Esophagus squamous epithelium (tissue), 5 donors: ENCODE results near the gene MRGPRX4. TPM values are rescaled to one million over a fixed set of nuclear protein-coding genes. Genes with fewer than 3 reads are reported as not detected.
"Not testable (repeated sequence)": the region's sequence is repeated elsewhere in the genome, so short reads cannot be mapped to it uniquely, and the experiment has no call there.

ENCODE experiments used
- DNase-seq: peaks from one replicate; lab custom pipeline; 2025; lab: John Stamatoyannopoulos, UW
- H3K27ac ChIP-seq, 4 donors: fragments of 200-600 bp; sonication (generic); one replicate each; pipeline ENCODE4 v1.5.1; 2016 to 2019; ENCODE audit warnings: mild to moderate bottlenecking in 1 of 4
- H3K27me3 ChIP-seq, 4 donors: fragments of 200-600 bp; sonication (generic); 1 replicate in 3 of 4; 2 replicates in 1 of 4; pipeline versions ENCODE4 v1.5.1 to v1.6.0; 2017 to 2021; ENCODE audit warnings: antibody characterized with exemption in 1 of 4
- H3K36me3 ChIP-seq, 3 donors: fragments of 200-600 bp; sonication (generic); one replicate each; pipeline ENCODE4 v1.5.1; 2016 to 2019
- H3K4me1 ChIP-seq, 3 donors: fragments of 200-600 bp; sonication (generic); one replicate each; pipeline ENCODE4 v1.5.1; 2017 to 2019
- H3K4me3 ChIP-seq, 4 donors: fragments of 200-600 bp; sonication (generic); 1 replicate in 3 of 4; 2 replicates in 1 of 4; pipeline ENCODE4 v1.5.1; 2016 to 2019; ENCODE audit warnings: mild to moderate bottlenecking in 2 of 4, moderate library complexity in 1 of 4
- H3K9me3 ChIP-seq, 3 donors: fragments of 200-600 bp; sonication (generic); one replicate each; pipeline ENCODE4 v1.5.1; 2016 to 2019
- POLR2A ChIP-seq, 4 donors: fragments of 450-650 bp; IDR thresholded peaks; one replicate each; pipeline ENCODE4 v1.6.1; 2017; ENCODE audit warnings: antibody characterized with exemption in 4 of 4, mild to moderate bottlenecking in 4 of 4, moderate library complexity in 3 of 4
- WGBS, 2 donors: methylation state at CpG; one replicate each; pipeline ENCODE4 v1.1.5; 2018; 5-methylcytosine and 5-hydroxymethylcytosine counted together
- intact Hi-C: fragments of 100-400 bp; cut with DNase I; formaldehyde crosslinking; loops from one replicate; pipeline ENCODE4 v1.15.0; 2022
- total RNA-seq, 4 donors: library from RNA; depleted of rRNA; stranded (reverse); fragments of >200 nt; gene quantifications; one replicate each; pipeline ENCODE4 v1.1.0, GENCODE V29; 2016
- TF ChIP-seq, protein P1 (sequence below), 6 experiments: fragments of 450-650 bp in 4 of 6; fragments of 200-600 bp in 2 of 6; sonication (generic) in 2 of 6; IDR thresholded peaks; one replicate each; pipeline ENCODE4 v1.5.1; 2016 to 2019; ENCODE audit warnings: antibody characterized with exemption in 6 of 6, mild to moderate bottlenecking in 4 of 6, moderate library complexity in 4 of 6
- donor health status: DM: yes; HTN: yes; CAD: no.

The MRGPRX4 gene
- total RNA-seq, 4 donors from 2014 or later = not detected

DNA sequence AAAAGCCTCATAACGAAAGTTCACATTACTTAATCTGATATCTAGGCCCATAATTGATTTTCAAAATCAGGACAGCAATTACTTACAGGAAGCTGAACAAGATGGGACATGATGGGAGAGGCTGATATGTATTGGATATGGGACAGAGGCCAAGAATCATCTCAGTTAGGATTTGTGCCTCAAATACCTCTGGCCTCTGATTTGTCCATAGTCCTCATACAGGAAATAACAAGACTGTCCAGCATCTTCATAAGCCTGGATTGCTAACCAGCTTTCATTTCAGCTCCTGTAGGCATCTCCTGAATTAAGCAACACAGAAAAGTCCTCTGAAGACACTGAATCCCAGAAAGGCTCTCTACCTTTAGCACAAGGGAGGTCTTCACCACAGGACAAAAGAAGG is 4.3 kb upstream of the MRGPRX4 start:
- Histone ChIP-seq H3K9me3 (no peaks in the 10 kb centered on the region), H3K27ac (no peak overlapping the region), H3K27me3 (peaks cover 0 to 8% (median 0%) of the 10 kb centered on the region in 4 donors), H3K36me3 (no peaks in the 10 kb centered on the region), H3K4me1 (no peaks in the 10 kb centered on the region), H3K4me3 (no peak overlapping the region)
- intact Hi-C loops = no loop called here
- 36 to 44% methylated on average over 1 of the region's 1 CpG for WGBS, 2 donors
- no peak for TF ChIP-seq POLR2A (IDR thresholded peaks at IDR 0.05)
- TF ChIP-seq, protein P1, sequence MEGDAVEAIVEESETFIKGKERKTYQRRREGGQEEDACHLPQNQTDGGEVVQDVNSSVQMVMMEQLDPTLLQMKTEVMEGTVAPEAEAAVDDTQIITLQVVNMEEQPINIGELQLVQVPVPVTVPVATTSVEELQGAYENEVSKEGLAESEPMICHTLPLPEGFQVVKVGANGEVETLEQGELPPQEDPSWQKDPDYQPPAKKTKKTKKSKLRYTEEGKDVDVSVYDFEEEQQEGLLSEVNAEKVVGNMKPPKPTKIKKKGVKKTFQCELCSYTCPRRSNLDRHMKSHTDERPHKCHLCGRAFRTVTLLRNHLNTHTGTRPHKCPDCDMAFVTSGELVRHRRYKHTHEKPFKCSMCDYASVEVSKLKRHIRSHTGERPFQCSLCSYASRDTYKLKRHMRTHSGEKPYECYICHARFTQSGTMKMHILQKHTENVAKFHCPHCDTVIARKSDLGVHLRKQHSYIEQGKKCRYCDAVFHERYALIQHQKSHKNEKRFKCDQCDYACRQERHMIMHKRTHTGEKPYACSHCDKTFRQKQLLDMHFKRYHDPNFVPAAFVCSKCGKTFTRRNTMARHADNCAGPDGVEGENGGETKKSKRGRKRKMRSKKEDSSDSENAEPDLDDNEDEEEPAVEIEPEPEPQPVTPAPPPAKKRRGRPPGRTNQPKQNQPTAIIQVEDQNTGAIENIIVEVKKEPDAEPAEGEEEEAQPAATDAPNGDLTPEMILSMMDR (IDR thresholded peaks at IDR 0.05) = no peak
- DNase-seq = no peak

DNA sequence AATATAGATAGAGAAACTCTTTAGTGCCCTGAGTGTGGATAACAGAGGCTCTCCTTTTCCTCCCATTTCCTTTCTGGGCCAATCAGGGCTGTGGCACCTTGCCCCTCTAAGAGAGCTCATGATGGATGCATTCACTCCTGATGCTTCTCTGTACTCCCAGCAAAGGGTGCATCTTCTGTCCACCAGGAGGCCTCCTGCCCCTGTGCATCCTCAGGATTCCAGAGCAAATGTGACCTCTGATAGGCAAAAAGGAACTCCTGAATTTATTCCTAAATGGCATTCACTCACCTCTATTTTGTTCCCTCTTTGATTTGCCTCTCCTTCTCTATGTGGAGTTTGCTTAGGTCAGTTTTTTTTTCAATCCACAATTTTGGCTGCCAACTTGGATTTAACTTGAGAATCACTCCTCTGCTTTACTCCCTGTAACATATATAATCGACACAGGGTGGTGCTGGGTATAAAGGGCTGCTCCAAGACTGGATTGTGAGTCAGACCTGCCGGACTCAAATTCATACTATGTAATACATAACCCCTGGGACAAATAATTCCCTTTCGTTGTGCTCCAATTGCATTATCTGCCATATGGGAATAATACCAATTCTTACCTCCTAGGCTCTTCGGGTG is 1.1 kb upstream of the MRGPRX4 start:
- Histone ChIP-seq H3K27me3 (peaks cover 0 to 10% (median 0%) of the 10 kb centered on the region in 4 donors), H3K36me3 (no peaks in the 10 kb centered on the region), H3K9me3 (no peaks in the 10 kb centered on the region), H3K27ac (no peak overlapping the region), H3K4me3 (no peak overlapping the region), H3K4me1 (no peaks in the 10 kb centered on the region)
- TF ChIP-seq, protein P1 (IDR thresholded peaks at IDR 0.05) = peak in 3 of 6 experiments; percentile 30 to 59 (median 33)
- no peak for TF ChIP-seq POLR2A (IDR thresholded peaks at IDR 0.05)
- WGBS, 2 donors = 37 to 42% methylated on average over 4 of the region's 4 CpGs
- DNase-seq = no peak
- intact Hi-C loops = no loop called here

DNA sequence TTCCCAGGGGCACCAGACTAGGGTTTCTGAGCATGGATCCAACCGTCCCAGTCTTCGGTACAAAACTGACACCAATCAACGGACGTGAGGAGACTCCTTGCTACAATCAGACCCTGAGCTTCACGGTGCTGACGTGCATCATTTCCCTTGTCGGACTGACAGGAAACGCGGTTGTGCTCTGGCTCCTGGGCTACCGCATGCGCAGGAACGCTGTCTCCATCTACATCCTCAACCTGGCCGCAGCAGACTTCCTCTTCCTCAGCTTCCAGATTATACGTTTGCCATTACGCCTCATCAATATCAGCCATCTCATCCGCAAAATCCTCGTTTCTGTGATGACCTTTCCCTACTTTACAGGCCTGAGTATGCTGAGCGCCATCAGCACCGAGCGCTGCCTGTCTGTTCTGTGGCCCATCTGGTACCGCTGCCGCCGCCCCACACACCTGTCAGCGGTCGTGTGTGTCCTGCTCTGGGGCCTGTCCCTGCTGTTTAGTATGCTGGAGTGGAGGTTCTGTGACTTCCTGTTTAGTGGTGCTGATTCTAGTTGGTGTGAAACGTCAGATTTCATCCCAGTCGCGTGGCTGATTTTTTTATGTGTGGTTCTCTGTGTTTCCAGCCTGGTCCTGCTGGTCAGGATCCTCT is 709 bp downstream of the MRGPRX4 start:
- Histone ChIP-seq H3K36me3 (no peaks in the 10 kb centered on the region), H3K4me3 (no peak overlapping the region), H3K27ac (no peak overlapping the region), H3K9me3 (no peaks in the 10 kb centered on the region), H3K4me1 (no peaks in the 10 kb centered on the region), H3K27me3 (peaks cover 0 to 21% (median 0%) of the 10 kb centered on the region in 4 donors)
- DNase-seq = no peak
- intact Hi-C loops = no loop called here
- TF ChIP-seq, protein P1 (IDR thresholded peaks at IDR 0.05) = no peak
- TF ChIP-seq POLR2A (IDR thresholded peaks at IDR 0.05) = no peak
- WGBS, 2 donors = 82 to 88% methylated on average over 23 to 28 of the region's 28 CpGs

DNA sequence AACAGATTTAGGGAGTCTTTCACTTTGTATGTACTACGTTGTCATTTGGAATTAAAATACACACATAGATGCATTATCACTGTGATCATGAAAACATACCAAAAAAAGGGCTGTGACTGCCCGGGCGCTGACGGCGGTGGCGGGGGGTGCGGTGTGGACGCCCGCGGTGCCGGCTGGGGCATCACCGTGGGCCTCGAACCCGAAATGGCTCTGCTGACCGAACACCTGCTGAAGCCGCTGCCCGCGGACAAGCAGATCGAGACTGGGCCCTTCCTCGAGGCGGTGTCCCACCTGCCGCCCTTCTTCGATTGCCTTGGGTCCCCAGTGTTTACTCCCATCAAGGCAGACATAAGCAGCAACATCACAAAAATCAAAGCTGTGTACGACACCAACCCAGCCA is 16.2 kb downstream of the MRGPRX4 start:
- Histone ChIP-seq H3K9me3 (no peaks in the 10 kb centered on the region), H3K27ac (no peak overlapping the region), H3K4me3 (no peak overlapping the region), H3K4me1 (no peaks in the 10 kb centered on the region), H3K36me3 (no peaks in the 10 kb centered on the region), H3K27me3 (peaks cover 0 to 11% (median 0%) of the 10 kb centered on the region in 4 donors)
- DNase-seq = no peak
- intact Hi-C loops = no loop called here
- TF ChIP-seq POLR2A (IDR thresholded peaks at IDR 0.05) = no peak
- TF ChIP-seq, protein P1 (IDR thresholded peaks at IDR 0.05) = no peak
- 90 to 93% methylated on average over 15 to 16 of the region's 24 CpGs for WGBS, 2 donors

DNA sequence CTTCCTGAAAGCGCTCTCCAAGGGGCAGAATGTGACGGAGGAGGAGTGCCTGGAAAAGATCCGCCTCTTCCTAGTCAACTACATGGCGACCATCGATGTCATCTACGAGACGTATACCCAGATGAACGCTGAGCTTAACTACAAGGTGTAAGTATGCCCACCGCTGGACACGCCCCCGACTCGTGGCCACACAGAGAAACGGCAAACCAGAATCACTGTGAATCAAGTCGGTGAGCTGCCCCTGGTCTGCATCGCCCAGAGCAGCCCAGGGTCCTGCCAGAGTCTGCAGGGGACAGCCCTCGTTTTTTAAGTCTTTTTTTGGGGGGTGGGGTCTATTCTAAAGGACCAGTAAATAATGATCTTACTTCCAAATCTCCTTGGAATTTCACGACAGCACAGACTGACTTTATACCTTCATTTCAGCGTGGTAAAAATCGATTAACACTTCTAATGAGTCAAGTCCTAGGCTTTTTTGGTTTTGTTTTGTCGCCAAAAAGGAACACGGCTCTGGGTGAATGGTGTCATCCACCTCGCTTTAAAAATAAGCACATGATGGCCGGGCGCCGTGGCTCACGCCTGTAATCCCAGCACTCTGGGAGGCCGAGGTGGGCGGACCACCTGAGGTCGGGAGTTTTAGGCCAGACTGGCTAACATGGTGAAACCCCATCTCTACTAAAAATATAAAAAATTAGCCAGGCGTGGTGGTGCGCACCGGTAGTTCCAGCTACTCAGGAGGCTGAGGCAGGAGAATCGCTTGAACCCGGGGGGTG is 17.0 kb downstream of the MRGPRX4 start:
- H3K36me3 ChIP-seq, H3K4me3 ChIP-seq, H3K27ac ChIP-seq, H3K4me1 ChIP-seq, H3K9me3 ChIP-seq, DNase-seq, intact Hi-C loops: not testable (repeated sequence)
- H3K27me3 ChIP-seq = peaks cover 0 to 11% (median 0%) of the 10 kb centered on the region in 4 donors
- 81 to 86% methylated on average over 23 to 32 of the region's 34 CpGs for WGBS, 2 donors
